K562 (cell line): ENCODE measurements around the gene HIVEP3. TPM values are rescaled to one million over a fixed set of nuclear protein-coding genes. Genes with fewer than 3 reads are reported as not detected.

Experiments used
- C11orf30 ChIP-seq: fragments of 450-650 bp; IDR thresholded peaks from 2 replicates; pipeline ENCODE4 v1.6.1; 2016; ENCODE audit warnings: low read depth, mild to moderate bottlenecking
- E2F6 ChIP-seq, 2 experiments: IDR thresholded peaks; 2 replicates each; pipeline ENCODE4 v1.6.1; 2011; ENCODE audit warnings: borderline replicate concordance in 1 of 2, control low read depth in 1 of 2, low read depth in 1 of 2, low read length in 1 of 2, mild to moderate bottlenecking in 1 of 2, mixed read lengths in 1 of 2, moderate library complexity in 1 of 2; ENCODE audit not compliant: insufficient read depth in 1 of 2, insufficient read length in 1 of 2, poor library complexity in 1 of 2, severe bottlenecking in 1 of 2; ENCODE audit errors: extremely low read depth in 1 of 2
- GABPB2 ChIP-seq: fragments of 250-450 bp; sonication (Bioruptor Pico); conservative IDR thresholded peaks from 2 replicates; pipeline ENCODE4 v1.5.1; 2021; ENCODE audit warnings: mild to moderate bottlenecking
- NR3C1 ChIP-seq: sonication (generic); formaldehyde crosslinking; IDR thresholded peaks from 2 replicates; pipeline ENCODE4 v1.8.1; 2022; ENCODE audit warnings: missing genetic modification reagents
- PURB ChIP-seq: sonication (generic); formaldehyde crosslinking; IDR thresholded peaks from 2 replicates; pipeline ENCODE4 v1.9.0; 2021; ENCODE audit warnings: low read depth, mild to moderate bottlenecking, missing genetic modification reagents
- RFX5 ChIP-seq: IDR thresholded peaks from 2 replicates; pipeline ENCODE4 v1.6.1; 2011; ENCODE audit warnings: low read depth, mild to moderate bottlenecking, improper control_type of control experiment, low read length
- TRIM24 ChIP-seq, 2 experiments: fragments of 450-650 bp; IDR thresholded peaks; 2 replicates each; pipeline ENCODE4 v1.6.1; 2016
- polyA plus RNA-seq, 8 experiments: library from polyadenylated mRNA; depleted of rRNA in 4 of 8; stranded (reverse) in 5 of 8; unstranded in 3 of 8; fragments of >200 nt; fragmentation: Nextera tagmentation in 2 of 8; fragmentation: Illumina TruSeq in 1 of 8; extraction: Ambion mirVana in 2 of 8; extraction: Trizol in 1 of 8; gene quantifications; 2 replicates each; pipeline versions ENCODE4 v1.2.1 to v1.2.3, GENCODE V29; 2011 to 2014; ENCODE audit warnings: inconsistent platforms in 1 of 8, missing spikeins in 1 of 8
- total RNA-seq, 7 experiments: library from RNA; depleted of rRNA in 6 of 7; stranded (reverse); fragments of >200 nt in 6 of 7; fragmentation: Illumina TruSeq in 2 of 7; extraction: Trizol in 2 of 7; gene quantifications; 2 replicates each; pipeline versions ENCODE4 v1.2.1 to v1.2.3, GENCODE V29; 2011 to 2021; ENCODE audit warnings: low replicate concordance in 1 of 7
- TF ChIP-seq, protein P1 (sequence below): sonication (generic); formaldehyde crosslinking; IDR thresholded peaks from 2 replicates; pipeline ENCODE4 v1.8.1; 2023; ENCODE audit warnings: missing genetic modification reagents, mild to moderate bottlenecking, borderline replicate concordance

Gene HIVEP3
- total and polyA plus RNA-seq, 9 of the 15 experiments (the other 6 are each of a cell fraction or from before 2014, with no cell fraction given), result 0.09 to 0.58 (median 0.34) TPM; not detected in 1

DNA sequence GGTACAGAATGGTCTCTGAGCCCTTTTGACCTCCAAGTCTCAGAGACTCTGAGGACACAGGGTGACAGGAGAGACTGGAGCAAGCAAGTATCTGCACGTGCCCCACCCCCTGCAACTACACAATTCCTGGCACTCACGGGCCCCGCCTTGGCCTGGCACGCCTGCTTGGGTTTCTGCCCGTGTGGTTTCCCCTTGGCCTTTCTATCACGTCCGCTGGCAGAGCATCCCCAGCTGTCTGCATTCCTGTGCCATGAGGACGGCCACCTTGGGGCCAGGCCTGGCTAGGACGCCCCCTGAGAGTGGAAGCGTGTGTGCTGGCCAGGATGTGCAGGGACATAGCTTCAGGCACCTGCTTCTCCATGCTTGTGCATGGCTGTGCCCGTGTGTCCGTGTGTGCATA lies 419.9 kb downstream of the HIVEP3 start (continued):
- TF ChIP-seq E2F6 (IDR thresholded peaks at IDR 0.05; ENCODE audit: borderline replicate concordance in 1 of 2, extremely low read depth in 1 of 2, insufficient read depth in 1 of 2, insufficient read length in 1 of 2, low read depth in 1 of 2, low read length in 1 of 2, poor library complexity in 1 of 2, severe bottlenecking in 1 of 2) (no peak), GABPB2 (no peak), TRIM24 (IDR thresholded peaks at IDR 0.05) (no peak), RFX5 (no peak), NR3C1 (no peak), PURB (CRISPR knock-in tag) (no peak), C11orf30 (no peak)
- TF ChIP-seq, protein P1, sequence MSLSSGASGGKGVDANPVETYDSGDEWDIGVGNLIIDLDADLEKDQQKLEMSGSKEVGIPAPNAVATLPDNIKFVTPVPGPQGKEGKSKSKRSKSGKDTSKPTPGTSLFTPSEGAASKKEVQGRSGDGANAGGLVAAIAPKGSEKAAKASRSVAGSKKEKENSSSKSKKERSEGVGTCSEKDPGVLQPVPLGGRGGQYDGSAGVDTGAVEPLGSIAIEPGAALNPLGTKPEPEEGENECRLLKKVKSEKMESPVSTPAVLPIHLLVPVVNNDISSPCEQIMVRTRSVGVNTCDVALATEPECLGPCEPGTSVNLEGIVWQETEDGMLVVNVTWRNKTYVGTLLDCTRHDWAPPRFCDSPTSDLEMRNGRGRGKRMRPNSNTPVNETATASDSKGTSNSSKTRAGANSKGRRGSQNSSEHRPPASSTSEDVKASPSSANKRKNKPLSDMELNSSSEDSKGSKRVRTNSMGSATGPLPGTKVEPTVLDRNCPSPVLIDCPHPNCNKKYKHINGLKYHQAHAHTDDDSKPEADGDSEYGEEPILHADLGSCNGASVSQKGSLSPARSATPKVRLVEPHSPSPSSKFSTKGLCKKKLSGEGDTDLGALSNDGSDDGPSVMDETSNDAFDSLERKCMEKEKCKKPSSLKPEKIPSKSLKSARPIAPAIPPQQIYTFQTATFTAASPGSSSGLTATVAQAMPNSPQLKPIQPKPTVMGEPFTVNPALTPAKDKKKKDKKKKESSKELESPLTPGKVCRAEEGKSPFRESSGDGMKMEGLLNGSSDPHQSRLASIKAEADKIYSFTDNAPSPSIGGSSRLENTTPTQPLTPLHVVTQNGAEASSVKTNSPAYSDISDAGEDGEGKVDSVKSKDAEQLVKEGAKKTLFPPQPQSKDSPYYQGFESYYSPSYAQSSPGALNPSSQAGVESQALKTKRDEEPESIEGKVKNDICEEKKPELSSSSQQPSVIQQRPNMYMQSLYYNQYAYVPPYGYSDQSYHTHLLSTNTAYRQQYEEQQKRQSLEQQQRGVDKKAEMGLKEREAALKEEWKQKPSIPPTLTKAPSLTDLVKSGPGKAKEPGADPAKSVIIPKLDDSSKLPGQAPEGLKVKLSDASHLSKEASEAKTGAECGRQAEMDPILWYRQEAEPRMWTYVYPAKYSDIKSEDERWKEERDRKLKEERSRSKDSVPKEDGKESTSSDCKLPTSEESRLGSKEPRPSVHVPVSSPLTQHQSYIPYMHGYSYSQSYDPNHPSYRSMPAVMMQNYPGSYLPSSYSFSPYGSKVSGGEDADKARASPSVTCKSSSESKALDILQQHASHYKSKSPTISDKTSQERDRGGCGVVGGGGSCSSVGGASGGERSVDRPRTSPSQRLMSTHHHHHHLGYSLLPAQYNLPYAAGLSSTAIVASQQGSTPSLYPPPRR, result no peak
